Endothelial cell of umbilical vein (primary cell): Measurements from ENCODE around the gene BMX. TPM values are rescaled to one million over a fixed set of nuclear protein-coding genes. Genes with fewer than 3 reads are reported as not detected.

ENCODE experiments used
- BruUV-seq: library from RNA; stranded (reverse); fragments of 400-500 nt; replicated peaks from 2 replicates; lab custom pipeline; 2021; lab: Mats Ljungman, UMichigan
- CTCF ChIA-PET: fragments of 300-600, 350-600 bp; sonication (Branson Sonifier 250); formaldehyde crosslinking; loops from one replicate; lab custom pipeline; 2021; ENCODE audit warnings: antibody characterized with exemption, inconsistent platforms; lab: Charles Lee
- POLR2A ChIA-PET: fragments of 300-600, 350-600 bp; sonication (Branson Sonifier 250); formaldehyde crosslinking; loops from one replicate; lab custom pipeline; 2021; ENCODE audit warnings: antibody characterized with exemption, inconsistent platforms; lab: Charles Lee
- DNase-seq: peaks from one replicate; pipeline ENCODE4 v3.0.0-alpha.2; 2011; ENCODE audit warnings: low read depth, low spot score
- FAIRE-seq: peaks from 2 replicates; lab custom pipeline; 2011; peaks lifted over from hg19 to GRCh38; lab: Jason Lieb, UNC
- H2AFZ ChIP-seq: 2 replicates; pipeline ENCODE4 v1.6.0; 2012; ENCODE audit warnings: low read depth, low read length, control low read depth, inconsistent platforms
- H3K27ac ChIP-seq: 2 replicates; pipeline ENCODE4 v1.5.1; 2011; ENCODE audit warnings: low read depth, mild to moderate bottlenecking, control low read depth, low read length, moderate library complexity; ENCODE audit not compliant: insufficient read depth
- H3K27me3 ChIP-seq, 2 experiments: 2 replicates each; pipeline versions ENCODE4 v1.6.0 to v1.6.1; 2011; ENCODE audit warnings: low read length in 2 of 2, mixed read lengths in 1 of 2; ENCODE audit not compliant: control insufficient read depth in 2 of 2, insufficient read depth in 2 of 2
- H3K36me3 ChIP-seq, 2 experiments: 2 replicates in 1 of 2; 3 replicates in 1 of 2; pipeline ENCODE4 v1.5.1; 2011; ENCODE audit warnings: low read length in 2 of 2, mild to moderate bottlenecking in 1 of 2, moderate library complexity in 1 of 2; ENCODE audit not compliant: control insufficient read depth in 2 of 2, insufficient read depth in 2 of 2; ENCODE audit errors: extremely low read depth in 1 of 2
- H3K4me1 ChIP-seq: 3 replicates; pipeline ENCODE4 v1.5.1; 2011; ENCODE audit warnings: mild to moderate bottlenecking, low read length; ENCODE audit not compliant: control insufficient read depth, insufficient read depth; ENCODE audit errors: extremely low read depth
- H3K4me2 ChIP-seq: 2 replicates; pipeline ENCODE4 v1.6.1; 2011; ENCODE audit warnings: low read length, control low read depth, mixed read lengths; ENCODE audit not compliant: insufficient read depth
- H3K4me3 ChIP-seq, 3 experiments: fragments of 200-600 bp in 1 of 3; sonication (generic), shearing (Covaris generic) in 1 of 3; replicated peaks in 1 of 3; 2 replicates each; pipeline ENCODE4 v1.5.1; 2011 to 2016; ENCODE audit warnings: control low read depth in 3 of 3, low read length in 3 of 3, mild to moderate bottlenecking in 2 of 3, inconsistent platforms in 1 of 3, low read depth in 1 of 3, moderate library complexity in 1 of 3; ENCODE audit not compliant: insufficient read depth in 1 of 3
- H3K79me2 ChIP-seq: 2 replicates; pipeline ENCODE4 v1.6.0; 2012; ENCODE audit warnings: low read length, inconsistent platforms; ENCODE audit not compliant: control insufficient read depth, insufficient read depth
- H3K9ac ChIP-seq: replicated peaks from 2 replicates; pipeline ENCODE3; 2011; ENCODE audit warnings: low read length, control low read depth; ENCODE audit not compliant: insufficient read depth; ENCODE audit errors: extremely low read depth
- H3K9me1 ChIP-seq: replicated peaks from 3 replicates; pipeline ENCODE4 v1.6.0; 2011; ENCODE audit warnings: mild to moderate bottlenecking, low read length; ENCODE audit not compliant: control insufficient read depth, insufficient read depth; ENCODE audit errors: extremely low read depth
- H3K9me3 ChIP-seq: replicated peaks from 2 replicates; pipeline ENCODE4 v1.5.1; 2012; ENCODE audit warnings: low read length, inconsistent platforms; ENCODE audit not compliant: control insufficient read depth, insufficient read depth
- H4K20me1 ChIP-seq: replicated peaks from 2 replicates; pipeline ENCODE3; 2011; ENCODE audit warnings: mild to moderate bottlenecking, low read length; ENCODE audit not compliant: control insufficient read depth, insufficient read depth; ENCODE audit errors: extremely low read depth
- EZH2 ChIP-seq: IDR thresholded peaks from 2 replicates; pipeline ENCODE4 v1.6.1; 2012; ENCODE audit warnings: borderline replicate concordance, low read depth, mild to moderate bottlenecking, moderate library complexity, low read length, inconsistent platforms; ENCODE audit not compliant: severe bottlenecking
- FOS ChIP-seq: IDR thresholded peaks from 2 replicates; pipeline ENCODE4 v1.6.1; 2011; ENCODE audit warnings: mild to moderate bottlenecking, low read length, moderate library complexity, borderline replicate concordance; ENCODE audit not compliant: insufficient read depth
- MYC ChIP-seq: IDR thresholded peaks from one replicate; pipeline ENCODE4 v1.6.1; 2011; ENCODE audit warnings: mild to moderate bottlenecking, low read depth, low read length
- POLR2A ChIP-seq: IDR thresholded peaks from 2 replicates; pipeline ENCODE4 v1.6.1; 2012; ENCODE audit warnings: low read depth, mild to moderate bottlenecking, control low read depth, low read length
- dilution Hi-C: fragments of 300-500 bp; cut with MboI; formaldehyde crosslinking; loops from one replicate; pipeline ENCODE4 v1.15.0; 2019; ENCODE audit warnings: low sequenced_read_pairs; ENCODE audit not compliant: extremely low pct_ligation_motif_present
- intact Hi-C: fragments of 100-400 bp; cut with micrococcal nuclease; formaldehyde crosslinking; loops from one replicate; pipeline ENCODE4 v1.10.0; 2022
- polyA plus RNA-seq, 4 experiments: library from polyadenylated mRNA; depleted of rRNA in 3 of 4; stranded (reverse) in 3 of 4; unstranded in 1 of 4; fragments of >200 nt; gene quantifications; 2 replicates each; pipeline versions ENCODE4 v1.2.1 to v1.2.3, GENCODE V29; 2011 to 2012; ENCODE audit warnings: missing spikeins in 1 of 4
- total RNA-seq: library from RNA; stranded (reverse); gene quantifications from 2 replicates; pipeline ENCODE4 v1.2.3, GENCODE V29; 2021
- TF ChIP-seq, protein P1 (sequence below), 2 donors: IDR thresholded peaks; 1 replicate in 1 of 2; 2 replicates in 1 of 2; pipeline ENCODE4 v1.5.1; 2011; ENCODE audit warnings: low read length in 2 of 2, mild to moderate bottlenecking in 2 of 2, moderate library complexity in 2 of 2, control low read depth in 1 of 2, inconsistent platforms in 1 of 2, low read depth in 1 of 2; ENCODE audit not compliant: insufficient read depth in 1 of 2; ENCODE audit errors: extremely low read depth in 1 of 2

BMX gene
- total and polyA plus RNA-seq, 2 donors (not counting 3 experiments of a cell fraction or from before 2014, with no cell fraction given): 49.8 to 105 TPM

DNA sequence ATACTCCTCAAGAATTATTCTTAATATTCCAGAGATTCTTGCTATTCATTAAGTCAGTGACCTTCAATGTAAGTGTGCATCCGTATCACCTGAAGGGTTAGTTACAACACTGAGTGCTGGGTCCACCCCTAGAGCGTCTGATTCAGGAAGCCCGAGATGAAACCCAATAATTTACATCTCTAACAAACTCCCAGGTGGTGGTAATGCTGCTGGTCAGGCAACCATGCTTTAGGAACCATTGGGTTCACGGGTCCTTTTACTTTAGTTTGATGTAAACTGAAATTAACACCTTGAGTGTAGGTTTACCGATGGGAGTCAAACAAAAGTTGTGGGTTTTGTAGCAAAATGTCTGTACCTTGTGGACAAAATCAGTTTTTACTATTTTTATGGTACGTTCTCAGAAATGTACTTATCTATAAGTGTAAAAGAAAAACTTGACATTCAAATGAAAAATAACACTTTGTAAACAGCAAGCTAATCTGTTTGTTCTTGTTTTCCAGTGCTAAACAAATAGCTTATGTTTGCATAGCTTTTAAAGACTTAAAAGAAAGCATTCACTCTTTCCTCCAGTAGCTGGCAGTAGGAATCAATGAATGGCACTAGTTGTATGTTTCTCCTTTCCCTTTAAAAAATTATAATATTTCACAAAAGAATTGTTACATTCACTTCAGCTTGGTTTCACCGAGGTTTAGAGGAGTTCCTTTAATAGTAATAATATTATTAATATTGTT, 67.4 kb downstream of the BMX start:
- peaks cover 24% of the 10 kb centered on the region for H3K4me1 ChIP-seq
- TF ChIP-seq, protein P1, sequence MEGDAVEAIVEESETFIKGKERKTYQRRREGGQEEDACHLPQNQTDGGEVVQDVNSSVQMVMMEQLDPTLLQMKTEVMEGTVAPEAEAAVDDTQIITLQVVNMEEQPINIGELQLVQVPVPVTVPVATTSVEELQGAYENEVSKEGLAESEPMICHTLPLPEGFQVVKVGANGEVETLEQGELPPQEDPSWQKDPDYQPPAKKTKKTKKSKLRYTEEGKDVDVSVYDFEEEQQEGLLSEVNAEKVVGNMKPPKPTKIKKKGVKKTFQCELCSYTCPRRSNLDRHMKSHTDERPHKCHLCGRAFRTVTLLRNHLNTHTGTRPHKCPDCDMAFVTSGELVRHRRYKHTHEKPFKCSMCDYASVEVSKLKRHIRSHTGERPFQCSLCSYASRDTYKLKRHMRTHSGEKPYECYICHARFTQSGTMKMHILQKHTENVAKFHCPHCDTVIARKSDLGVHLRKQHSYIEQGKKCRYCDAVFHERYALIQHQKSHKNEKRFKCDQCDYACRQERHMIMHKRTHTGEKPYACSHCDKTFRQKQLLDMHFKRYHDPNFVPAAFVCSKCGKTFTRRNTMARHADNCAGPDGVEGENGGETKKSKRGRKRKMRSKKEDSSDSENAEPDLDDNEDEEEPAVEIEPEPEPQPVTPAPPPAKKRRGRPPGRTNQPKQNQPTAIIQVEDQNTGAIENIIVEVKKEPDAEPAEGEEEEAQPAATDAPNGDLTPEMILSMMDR (IDR thresholded peaks at IDR 0.05; ENCODE audit: extremely low read depth in 1 of 2, insufficient read depth in 1 of 2, low read depth in 1 of 2, low read length in 2 of 2): peak in 1 of 2 donors; percentile 22
- no peak for TF ChIP-seq POLR2A
- TF ChIP-seq MYC: no peak
- no peak for TF ChIP-seq EZH2
- dilution Hi-C loops (no loop called here), intact Hi-C loops (no loop called here)
- FAIRE-seq (no peak), DNase-seq (peak; percentile 21)
- H3K9ac ChIP-seq: no peak overlapping the region
- no peaks in the 10 kb centered on the region for H4K20me1 ChIP-seq
- H2AFZ ChIP-seq: no peak overlapping the region
- no peaks in the 10 kb centered on the region for H3K27me3 ChIP-seq
- no peak overlapping the region for H3K4me3 ChIP-seq
- H3K36me3 ChIP-seq: no peaks in the 10 kb centered on the region
- BruUV-seq: no TSS peak
- H3K79me2 ChIP-seq: no peaks in the 10 kb centered on the region
- H3K27ac ChIP-seq: no peak overlapping the region
- H3K9me3 ChIP-seq: no peaks in the 10 kb centered on the region
- ChIA-PET CTCF (interaction anchor here (0.8 to 1.3 kb wide), 12 partner anchors 12 to 1128 kb away, joined by 3 to 12 read pairs (median 4); no protein-coding TSS in a partner anchor), POLR2A (no interaction called here)
- H3K4me2 ChIP-seq: no peak overlapping the region
- H3K9me1 ChIP-seq: no peaks in the 10 kb centered on the region

GRCh38 chrX:15570145-15570544, 69.5 kb downstream of the BMX start:
- no TSS peak for BruUV-seq

More at GRCh38 chrX:15570145-15570544, 69.5 kb downstream of the BMX start:
- no peaks in the 10 kb centered on the region for H3K79me2 ChIP-seq
- no peak overlapping the region for H3K27ac ChIP-seq
- H3K9me1 ChIP-seq: no peaks in the 10 kb centered on the region
- peaks cover 16% of the 10 kb centered on the region for H3K4me1 ChIP-seq
- no peak for DNase-seq
- H3K27me3 ChIP-seq: no peaks in the 10 kb centered on the region
- no peak overlapping the region for H2AFZ ChIP-seq
- H3K9ac ChIP-seq: no peak overlapping the region
- dilution Hi-C loops (no loop called here), intact Hi-C loops (no loop called here)
- TF ChIP-seq MYC: no peak
- TF ChIP-seq, protein P1 (IDR thresholded peaks at IDR 0.05; ENCODE audit: extremely low read depth in 1 of 2, insufficient read depth in 1 of 2, low read depth in 1 of 2, low read length in 2 of 2): no peak
- TF ChIP-seq FOS: no peak
- no peaks in the 10 kb centered on the region for H3K9me3 ChIP-seq
- H3K4me2 ChIP-seq: no peak overlapping the region
- no peaks in the 10 kb centered on the region for H3K36me3 ChIP-seq
- no peaks in the 10 kb centered on the region for H4K20me1 ChIP-seq
- FAIRE-seq: no peak
- ChIA-PET POLR2A (no interaction called here), CTCF (no interaction called here)
- H3K4me3 ChIP-seq: no peak overlapping the region
